Fibroblast of villous mesenchyme (primary cell): ENCODE data around the gene TMEM123. TPM values are rescaled to one million over a fixed set of nuclear protein-coding genes. Genes with fewer than 3 reads are reported as not detected.
A peak's percentile ranks its signal among the peaks of the same experiment; 100 is the strongest.

Experiments used
- DNase-seq: peaks from one replicate; pipeline ENCODE4 v3.0.0-alpha.2; 2010; ENCODE audit warnings: low read depth
- H3K4me3 ChIP-seq: 2 replicates; pipeline ENCODE4 v1.5.1; 2011; ENCODE audit warnings: low read depth, mild to moderate bottlenecking, low read length
- total RNA-seq: library from RNA; depleted of rRNA; stranded (reverse); fragments of >200 nt; gene quantifications from 2 replicates; pipeline ENCODE4 v1.2.3, GENCODE V29; 2012
- TF ChIP-seq, protein P1 (sequence below): IDR thresholded peaks from 2 replicates; pipeline ENCODE4 v1.5.1; 2012; ENCODE audit warnings: low read depth, mild to moderate bottlenecking, low read length; ENCODE audit not compliant: insufficient read depth

TMEM123 gene
- total RNA-seq, 1 donor, result 89.8 TPM

GRCh38 chr11:102430158-102430836 lies 22.3 kb downstream of the TMEM123 start:
- TF ChIP-seq, protein P1, sequence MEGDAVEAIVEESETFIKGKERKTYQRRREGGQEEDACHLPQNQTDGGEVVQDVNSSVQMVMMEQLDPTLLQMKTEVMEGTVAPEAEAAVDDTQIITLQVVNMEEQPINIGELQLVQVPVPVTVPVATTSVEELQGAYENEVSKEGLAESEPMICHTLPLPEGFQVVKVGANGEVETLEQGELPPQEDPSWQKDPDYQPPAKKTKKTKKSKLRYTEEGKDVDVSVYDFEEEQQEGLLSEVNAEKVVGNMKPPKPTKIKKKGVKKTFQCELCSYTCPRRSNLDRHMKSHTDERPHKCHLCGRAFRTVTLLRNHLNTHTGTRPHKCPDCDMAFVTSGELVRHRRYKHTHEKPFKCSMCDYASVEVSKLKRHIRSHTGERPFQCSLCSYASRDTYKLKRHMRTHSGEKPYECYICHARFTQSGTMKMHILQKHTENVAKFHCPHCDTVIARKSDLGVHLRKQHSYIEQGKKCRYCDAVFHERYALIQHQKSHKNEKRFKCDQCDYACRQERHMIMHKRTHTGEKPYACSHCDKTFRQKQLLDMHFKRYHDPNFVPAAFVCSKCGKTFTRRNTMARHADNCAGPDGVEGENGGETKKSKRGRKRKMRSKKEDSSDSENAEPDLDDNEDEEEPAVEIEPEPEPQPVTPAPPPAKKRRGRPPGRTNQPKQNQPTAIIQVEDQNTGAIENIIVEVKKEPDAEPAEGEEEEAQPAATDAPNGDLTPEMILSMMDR, result no peak
- H3K4me3 ChIP-seq, result no peak overlapping the region
- DNase-seq, result no peak

GRCh38 chr11:102429691-102430090 lies 22.9 kb downstream of the TMEM123 start:
- TF ChIP-seq, protein P1, result no peak
- peak; percentile 57 for DNase-seq
- no peak overlapping the region for H3K4me3 ChIP-seq

- DNase-seq, result no peak
- no peak overlapping the region for H3K4me3 ChIP-seq
- TF ChIP-seq, protein P1, result no peak
These were observed 23.3 kb downstream of the TMEM123 start for GRCh38 chr11:102429226-102429625.

DNA sequence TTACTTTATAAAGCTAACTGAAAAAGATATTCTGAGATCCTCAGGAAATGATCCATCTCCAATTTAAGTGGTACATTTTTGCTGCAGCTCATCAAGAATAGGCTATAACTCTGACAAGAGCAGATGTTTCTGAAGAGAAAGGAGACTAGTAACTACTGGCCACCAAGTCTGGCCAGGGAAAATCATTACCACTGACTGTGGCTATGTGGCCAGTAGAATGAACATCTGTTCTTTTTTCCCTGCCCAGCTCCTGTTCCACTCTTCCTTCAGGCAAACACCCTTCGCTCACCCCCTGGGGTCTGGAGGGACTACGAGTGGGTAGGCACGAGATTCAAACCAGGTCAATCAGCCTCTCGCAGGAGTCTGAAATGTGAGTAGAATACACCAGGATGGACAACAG lies 23.9 kb downstream of the TMEM123 start:
- TF ChIP-seq, protein P1, result no peak
- no peak for DNase-seq
- no peak overlapping the region for H3K4me3 ChIP-seq

- TF ChIP-seq, protein P1, result no peak
- no peak overlapping the region for H3K4me3 ChIP-seq
- DNase-seq, result no peak
These were observed 25.5 kb downstream of the TMEM123 start for GRCh38 chr11:102427068-102427467.

DNA sequence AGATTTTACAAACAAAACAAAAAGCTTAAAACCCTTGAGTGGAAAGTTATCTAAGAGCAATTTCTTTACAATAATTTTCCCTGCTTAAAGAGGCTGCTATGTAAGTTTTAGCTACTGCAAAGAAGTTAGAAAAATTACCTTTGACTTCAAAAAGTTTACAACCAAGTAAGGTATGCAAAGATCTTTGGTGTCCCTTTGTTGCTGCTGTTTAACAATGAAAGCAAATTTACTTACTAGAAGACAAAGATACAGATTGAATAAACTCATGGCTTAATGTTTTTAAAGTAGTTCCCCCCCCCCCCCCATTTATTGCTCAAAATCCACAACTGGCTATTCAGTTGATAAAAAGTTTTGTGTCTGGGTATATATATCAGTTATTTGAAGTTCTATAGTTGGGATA lies 26.0 kb downstream of the TMEM123 start:
- TF ChIP-seq, protein P1, result no peak
- no peak overlapping the region for H3K4me3 ChIP-seq
- DNase-seq, result no peak

GRCh38 chr11:102426000-102426399 lies 26.6 kb downstream of the TMEM123 start:
- no peak for DNase-seq
- TF ChIP-seq, protein P1, result no peak
- H3K4me3 ChIP-seq, result no peak overlapping the region
